ENCODE measurements around the gene PRDM16.

DNA sequence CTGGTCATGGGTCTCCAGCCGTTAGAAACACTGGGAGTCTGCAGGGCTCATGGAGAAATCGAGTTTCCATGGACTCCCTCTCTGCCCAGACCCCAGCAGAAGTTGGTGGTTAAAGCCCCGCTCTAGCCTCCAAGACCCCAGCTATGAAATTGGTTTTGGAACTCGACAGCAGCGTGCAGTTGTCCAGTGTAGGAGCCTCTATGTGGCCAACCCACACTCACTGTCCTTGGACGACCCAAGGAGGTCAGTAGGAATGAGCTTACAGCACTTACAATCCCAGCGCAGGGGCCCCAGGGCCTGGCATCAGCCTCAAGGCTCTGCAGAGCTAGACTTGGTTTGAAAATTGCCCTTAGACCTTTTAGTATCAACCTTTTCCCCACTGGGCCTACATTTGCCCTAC, 3.2 kb upstream of the PRDM16 start:
- TF ChIP-seq, protein P1, sequence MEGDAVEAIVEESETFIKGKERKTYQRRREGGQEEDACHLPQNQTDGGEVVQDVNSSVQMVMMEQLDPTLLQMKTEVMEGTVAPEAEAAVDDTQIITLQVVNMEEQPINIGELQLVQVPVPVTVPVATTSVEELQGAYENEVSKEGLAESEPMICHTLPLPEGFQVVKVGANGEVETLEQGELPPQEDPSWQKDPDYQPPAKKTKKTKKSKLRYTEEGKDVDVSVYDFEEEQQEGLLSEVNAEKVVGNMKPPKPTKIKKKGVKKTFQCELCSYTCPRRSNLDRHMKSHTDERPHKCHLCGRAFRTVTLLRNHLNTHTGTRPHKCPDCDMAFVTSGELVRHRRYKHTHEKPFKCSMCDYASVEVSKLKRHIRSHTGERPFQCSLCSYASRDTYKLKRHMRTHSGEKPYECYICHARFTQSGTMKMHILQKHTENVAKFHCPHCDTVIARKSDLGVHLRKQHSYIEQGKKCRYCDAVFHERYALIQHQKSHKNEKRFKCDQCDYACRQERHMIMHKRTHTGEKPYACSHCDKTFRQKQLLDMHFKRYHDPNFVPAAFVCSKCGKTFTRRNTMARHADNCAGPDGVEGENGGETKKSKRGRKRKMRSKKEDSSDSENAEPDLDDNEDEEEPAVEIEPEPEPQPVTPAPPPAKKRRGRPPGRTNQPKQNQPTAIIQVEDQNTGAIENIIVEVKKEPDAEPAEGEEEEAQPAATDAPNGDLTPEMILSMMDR (IDR thresholded peaks at IDR 0.05; ENCODE audit: low read length), result no peak
- no peak for TF ChIP-seq EZH2 (optimal IDR thresholded peaks at IDR 0.05; ENCODE audit: low read depth, low read length)
